GM12878 (cell line): ENCODE data around the gene CD276. TPM values are rescaled to one million over a fixed set of nuclear protein-coding genes. Genes with fewer than 3 reads are reported as not detected.

Experiments used
- ATAC-seq: fragments of 200-7000 bp; cut with Tn5 transposase; 3 replicates; pipeline ENCODE4 v1.9.1; 2020; ENCODE audit warnings: mild to moderate bottlenecking, moderate library complexity
- BruUV-seq: library from RNA; stranded (reverse); fragments of 400-500 nt; replicated peaks from 2 replicates; lab custom pipeline; 2021; lab: Mats Ljungman, UMichigan
- CTCF ChIA-PET: fragments of 300-600 bp; sonication (Branson Sonifier 250); formaldehyde crosslinking; extraction: SDS; loops from one replicate; lab custom pipeline; 2021; ENCODE audit warnings: inconsistent platforms; lab: Yijun Ruan, JAX
- POLR2A ChIA-PET: fragments of 350-600 bp; formaldehyde crosslinking; extraction: SDS; loops from one replicate; lab custom pipeline; 2021; ENCODE audit warnings: inconsistent platforms; lab: Charles Lee
- RAD21 ChIA-PET: fragments of 300-600 bp; sonication (Branson Sonifier 250); formaldehyde crosslinking; loops from one replicate; lab custom pipeline; 2023; ENCODE audit warnings: antibody characterized with exemption; ENCODE audit not compliant: unreplicated experiment; lab: Charles Lee
- SMC1A ChIA-PET: fragments of 300-600 bp; sonication (Branson Sonifier 250); formaldehyde crosslinking; loops from one replicate; lab custom pipeline; 2023; ENCODE audit not compliant: unreplicated experiment, uncharacterized antibody; lab: Charles Lee
- DNase-seq: peaks from one replicate; pipeline ENCODE4 v3.0.0-alpha.2; 2011; ENCODE audit warnings: low read depth, low spot score
- FAIRE-seq: peaks from 3 replicates; lab custom pipeline; 2011; peaks lifted over from hg19 to GRCh38; lab: Jason Lieb, UNC
- H2AFZ ChIP-seq: 2 replicates; pipeline ENCODE4 v1.6.0; 2011; ENCODE audit warnings: low read depth, low read length, control low read depth; ENCODE audit not compliant: control insufficient read depth
- H3K27ac ChIP-seq: 2 replicates; pipeline ENCODE4 v1.5.1; 2011; ENCODE audit warnings: control low read depth; ENCODE audit not compliant: control insufficient read depth, insufficient read depth
- H3K27me3 ChIP-seq, 2 experiments: replicated peaks in 1 of 2; 2 replicates each; pipeline versions ENCODE4 v1.6.0 to v1.6.1; 2011; ENCODE audit warnings: low read length in 1 of 2; ENCODE audit not compliant: control insufficient read depth in 2 of 2, insufficient read depth in 2 of 2
- H3K36me3 ChIP-seq, 2 experiments: 2 replicates each; pipeline ENCODE4 v1.5.1; 2011; ENCODE audit warnings: low read length in 1 of 2; ENCODE audit not compliant: control insufficient read depth in 2 of 2, insufficient read depth in 2 of 2
- H3K4me1 ChIP-seq: 2 replicates; pipeline ENCODE4 v1.6.1; 2011; ENCODE audit warnings: mild to moderate bottlenecking, low read length, moderate library complexity, mixed read lengths; ENCODE audit not compliant: control insufficient read depth, insufficient read depth
- H3K4me2 ChIP-seq: 2 replicates; pipeline ENCODE4 v1.6.0; 2011; ENCODE audit warnings: control low read depth; ENCODE audit not compliant: control insufficient read depth, insufficient read depth
- H3K4me3 ChIP-seq: fragments of 200-600 bp; sonication (generic); 2 replicates; pipeline ENCODE4 v1.5.1; 2016
- H3K79me2 ChIP-seq: 2 replicates; pipeline ENCODE4 v1.6.0; 2011; ENCODE audit warnings: low read length; ENCODE audit not compliant: control insufficient read depth, insufficient read depth
- H3K9ac ChIP-seq: 2 replicates; pipeline ENCODE4 v1.8.0; 2011; ENCODE audit warnings: low read length, control low read depth, mixed read lengths; ENCODE audit not compliant: control insufficient read depth, insufficient read depth
- H3K9me3 ChIP-seq: replicated peaks from 3 replicates; pipeline ENCODE4 v1.5.1; 2011; ENCODE audit warnings: mild to moderate bottlenecking, low read length; ENCODE audit not compliant: control insufficient read depth, insufficient read depth
- H4K20me1 ChIP-seq: 2 replicates; pipeline ENCODE4 v1.6.0; 2011; ENCODE audit not compliant: control insufficient read depth, insufficient read depth
- CHD1 ChIP-seq: IDR thresholded peaks from 2 replicates; pipeline ENCODE4 v1.6.1; 2012; ENCODE audit warnings: low read depth, low read length, improper control_type of control experiment
- CHD2 ChIP-seq: IDR thresholded peaks from 2 replicates; pipeline ENCODE4 v1.6.1; 2011; ENCODE audit warnings: low read depth, low read length, improper control_type of control experiment, borderline replicate concordance
- ESRRA ChIP-seq: IDR thresholded peaks from 2 replicates; pipeline ENCODE4 v1.6.1; 2012; ENCODE audit warnings: mild to moderate bottlenecking, low read length, improper control_type of control experiment
- HDGF ChIP-seq: fragments of 450-650 bp; IDR thresholded peaks from 2 replicates; pipeline ENCODE4 v1.6.1; 2016; ENCODE audit warnings: antibody characterized with exemption
- KAT2A ChIP-seq: conservative IDR thresholded peaks from 2 replicates; pipeline ENCODE4 v1.6.1; 2011; ENCODE audit warnings: low read depth, low read length; ENCODE audit not compliant: control insufficient read depth
- KDM1A ChIP-seq: fragments of 200-600 bp; sonication (generic); IDR thresholded peaks from 2 replicates; pipeline ENCODE4 v1.6.1; 2016; ENCODE audit warnings: borderline replicate concordance
- MXI1 ChIP-seq: fragments of 150-350 bp; IDR thresholded peaks from 2 replicates; pipeline ENCODE4 v1.6.1; 2011; ENCODE audit warnings: low read depth, mild to moderate bottlenecking, inconsistent platforms, low read length, improper control_type of control experiment
- PAX8 ChIP-seq: fragments of 450-650 bp; IDR thresholded peaks from 2 replicates; pipeline ENCODE4 v1.6.1; 2017; ENCODE audit warnings: mild to moderate bottlenecking, moderate library complexity
- POLR2AphosphoS2 ChIP-seq: IDR thresholded peaks from 2 replicates; pipeline ENCODE4 v1.6.1; 2011; ENCODE audit warnings: low read depth, mild to moderate bottlenecking, low read length, improper control_type of control experiment, moderate library complexity
- RB1 ChIP-seq: fragments of 450-650 bp; formaldehyde crosslinking; IDR thresholded peaks from 2 replicates; pipeline ENCODE4 v1.6.1; 2017; ENCODE audit warnings: mild to moderate bottlenecking, borderline replicate concordance
- SUZ12 ChIP-seq: fragments of 200-600 bp; sonication (generic); IDR thresholded peaks from one replicate; pipeline ENCODE4 v1.6.1; 2018; ENCODE audit warnings: antibody characterized with exemption, mild to moderate bottlenecking; ENCODE audit not compliant: unreplicated experiment
- TCF12 ChIP-seq: IDR thresholded peaks from 2 replicates; pipeline ENCODE4 v1.6.1; 2011; ENCODE audit warnings: low read depth, mild to moderate bottlenecking, low read length
- ZNF274 ChIP-seq: IDR thresholded peaks from one replicate; pipeline ENCODE4 v1.8.0; 2011; ENCODE audit not compliant: insufficient read length, insufficient read depth
- WGBS: methylation state at CpG from one replicate; pipeline ENCODE4 v1.1.6; 2016; ENCODE audit warnings: low lambda C conversion rate; ENCODE audit not compliant: insufficient replicate concordance, insufficient coverage; ENCODE audit errors: missing lambda C conversion rate; 5-methylcytosine and 5-hydroxymethylcytosine counted together
- in situ Hi-C: fragments of 300-500 bp; cut with MboI; formaldehyde crosslinking; loops from 9 replicates; pipeline ENCODE4 v1.14.3; 2018; ENCODE audit warnings: mixed read lengths
- intact Hi-C: fragments of 100-400 bp; cut with micrococcal nuclease; formaldehyde crosslinking; loops from one replicate; pipeline ENCODE4 v1.14.2; 2022; ENCODE audit not compliant: unreplicated experiment
- polyA plus RNA-seq, 11 experiments: library from polyadenylated mRNA; depleted of rRNA in 4 of 11; unstranded in 6 of 11; stranded (reverse) in 5 of 11; fragments of >200 nt; fragmentation: Nextera tagmentation in 4 of 11; fragmentation: Illumina TruSeq in 1 of 11; extraction: Ambion mirVana in 4 of 11; extraction: Trizol in 1 of 11; gene quantifications; 1 replicate in 1 of 11; 2 replicates in 10 of 11; pipeline versions ENCODE4 v1.2.1 to v1.2.3, GENCODE V29; 2011 to 2016; ENCODE audit warnings: inconsistent platforms in 2 of 11, missing spikeins in 2 of 11, low read depth in 1 of 11
- total RNA-seq, 4 experiments: library from RNA; depleted of rRNA in 3 of 4; stranded (reverse); fragments of >200 nt in 3 of 4; fragmentation: Illumina TruSeq in 1 of 4; extraction: Trizol in 1 of 4; gene quantifications; 2 replicates each; pipeline versions ENCODE4 v1.2.1 to v1.2.3, GENCODE V29; 2013 to 2021
- TF ChIP-seq, protein P1 (sequence below), 3 experiments: IDR thresholded peaks in 2 of 3; conservative IDR thresholded peaks in 1 of 3; 2 replicates each; pipeline ENCODE4 v1.5.1; 2011; ENCODE audit warnings: low read depth in 3 of 3, low read length in 3 of 3, mild to moderate bottlenecking in 3 of 3, control low read depth in 2 of 3, moderate library complexity in 2 of 3, inconsistent platforms in 1 of 3, mixed read lengths in 1 of 3; ENCODE audit not compliant: control insufficient read depth in 2 of 3, insufficient read depth in 1 of 3; ENCODE audit errors: extremely low read depth in 1 of 3
- TF ChIP-seq, protein P2 (sequence below): fragments of 450-650 bp; IDR thresholded peaks from 2 replicates; pipeline ENCODE4 v1.6.1; 2016; ENCODE audit warnings: mild to moderate bottlenecking, moderate library complexity, borderline replicate concordance
- TF ChIP-seq, protein P3 (sequence below): fragments of 150-350 bp; IDR thresholded peaks from 2 replicates; pipeline ENCODE4 v1.6.1; 2016; ENCODE audit warnings: low read depth, low read length

The CD276 gene
- total and polyA plus RNA-seq, 10 of the 15 experiments (the other 5 are each of a cell fraction or from before 2014, with no cell fraction given): 0.11 to 3.0 (median 1.2) TPM

DNA sequence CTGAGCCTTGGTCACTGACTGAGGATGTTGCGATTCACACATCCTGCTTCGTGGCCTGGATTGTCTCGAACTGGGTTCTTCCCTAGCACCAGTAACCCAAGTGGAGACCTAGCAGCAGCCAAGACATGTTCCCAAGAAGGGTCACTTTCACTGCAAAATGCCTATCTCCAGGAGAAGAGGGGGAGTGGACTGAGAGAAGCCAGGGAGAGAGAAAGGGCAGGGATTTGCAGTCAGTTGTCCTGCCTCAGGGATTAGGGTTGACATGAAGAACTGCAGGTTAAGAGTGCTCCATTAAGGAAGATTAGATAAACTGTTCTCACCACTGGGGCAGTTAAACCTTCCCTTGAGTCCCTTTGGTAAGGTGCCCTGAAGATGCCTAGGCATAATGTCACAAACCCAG, 5.7 kb upstream of the CD276 start:
- H3K36me3 ChIP-seq: no peaks in the 10 kb centered on the region
- CTCF ChIA-PET: interaction anchor here (1.1 to 3.7 kb wide), 9 partner anchors 8 to 61 kb away, joined by 4 to 103 read pairs (median 9); partner anchors contain the start of gene NPTN
- DNase-seq (no peak), ATAC-seq (no peak), FAIRE-seq (no peak)
- no peaks in the 10 kb centered on the region for H3K9me3 ChIP-seq
- no peaks in the 10 kb centered on the region for H3K79me2 ChIP-seq
- SMC1A ChIA-PET: interaction anchor here (1.6 to 6.1 kb wide), 3 partner anchors 11 to 23 kb away, joined by 3 to 45 read pairs (median 4); no protein-coding TSS in a partner anchor
- H2AFZ ChIP-seq: no peak overlapping the region
- H3K27me3 ChIP-seq: peaks cover 0 to 3% of the 10 kb centered on the region in 2 experiments; a peak in 2 of 4 replicates
- H3K27ac ChIP-seq: no peak overlapping the region
- H3K9ac ChIP-seq: no peak overlapping the region
- no peak overlapping the region for H3K4me3 ChIP-seq
- no peaks in the 10 kb centered on the region for H3K4me1 ChIP-seq
- POLR2A ChIA-PET: no interaction called here
- no peaks in the 10 kb centered on the region for H4K20me1 ChIP-seq
- 36% methylated on average over 3 of the region's 3 CpGs for WGBS
- in situ Hi-C loops (no loop called here), intact Hi-C loops (no loop called here)
- no peak overlapping the region for H3K4me2 ChIP-seq
- no TSS peak for BruUV-seq
- RAD21 ChIA-PET: interaction anchor here (0.6 to 1.9 kb wide), 2 partner anchors 22 to 27 kb away, joined by 3 to 19 read pairs; no protein-coding TSS in a partner anchor
- TF ChIP-seq RB1 (no peak), PAX8 (no peak), POLR2AphosphoS2 (no peak), ESRRA (no peak), ZNF274 (no peak), TCF12 (no peak), KDM1A (no peak), SUZ12 (no peak), HDGF (no peak), CHD2 (no peak), KAT2A (no peak), CHD1 (no peak), MXI1 (no peak)
- TF ChIP-seq, protein P1, sequence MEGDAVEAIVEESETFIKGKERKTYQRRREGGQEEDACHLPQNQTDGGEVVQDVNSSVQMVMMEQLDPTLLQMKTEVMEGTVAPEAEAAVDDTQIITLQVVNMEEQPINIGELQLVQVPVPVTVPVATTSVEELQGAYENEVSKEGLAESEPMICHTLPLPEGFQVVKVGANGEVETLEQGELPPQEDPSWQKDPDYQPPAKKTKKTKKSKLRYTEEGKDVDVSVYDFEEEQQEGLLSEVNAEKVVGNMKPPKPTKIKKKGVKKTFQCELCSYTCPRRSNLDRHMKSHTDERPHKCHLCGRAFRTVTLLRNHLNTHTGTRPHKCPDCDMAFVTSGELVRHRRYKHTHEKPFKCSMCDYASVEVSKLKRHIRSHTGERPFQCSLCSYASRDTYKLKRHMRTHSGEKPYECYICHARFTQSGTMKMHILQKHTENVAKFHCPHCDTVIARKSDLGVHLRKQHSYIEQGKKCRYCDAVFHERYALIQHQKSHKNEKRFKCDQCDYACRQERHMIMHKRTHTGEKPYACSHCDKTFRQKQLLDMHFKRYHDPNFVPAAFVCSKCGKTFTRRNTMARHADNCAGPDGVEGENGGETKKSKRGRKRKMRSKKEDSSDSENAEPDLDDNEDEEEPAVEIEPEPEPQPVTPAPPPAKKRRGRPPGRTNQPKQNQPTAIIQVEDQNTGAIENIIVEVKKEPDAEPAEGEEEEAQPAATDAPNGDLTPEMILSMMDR (IDR thresholded peaks at IDR 0.05 in 2 of 3, conservative IDR thresholded peaks at IDR 0.05 in 1 of 3; ENCODE audit: control insufficient read depth in 2 of 3, extremely low read depth in 1 of 3, insufficient read depth in 1 of 3, low read depth in 3 of 3, low read length in 3 of 3): no peak
- TF ChIP-seq, protein P2, sequence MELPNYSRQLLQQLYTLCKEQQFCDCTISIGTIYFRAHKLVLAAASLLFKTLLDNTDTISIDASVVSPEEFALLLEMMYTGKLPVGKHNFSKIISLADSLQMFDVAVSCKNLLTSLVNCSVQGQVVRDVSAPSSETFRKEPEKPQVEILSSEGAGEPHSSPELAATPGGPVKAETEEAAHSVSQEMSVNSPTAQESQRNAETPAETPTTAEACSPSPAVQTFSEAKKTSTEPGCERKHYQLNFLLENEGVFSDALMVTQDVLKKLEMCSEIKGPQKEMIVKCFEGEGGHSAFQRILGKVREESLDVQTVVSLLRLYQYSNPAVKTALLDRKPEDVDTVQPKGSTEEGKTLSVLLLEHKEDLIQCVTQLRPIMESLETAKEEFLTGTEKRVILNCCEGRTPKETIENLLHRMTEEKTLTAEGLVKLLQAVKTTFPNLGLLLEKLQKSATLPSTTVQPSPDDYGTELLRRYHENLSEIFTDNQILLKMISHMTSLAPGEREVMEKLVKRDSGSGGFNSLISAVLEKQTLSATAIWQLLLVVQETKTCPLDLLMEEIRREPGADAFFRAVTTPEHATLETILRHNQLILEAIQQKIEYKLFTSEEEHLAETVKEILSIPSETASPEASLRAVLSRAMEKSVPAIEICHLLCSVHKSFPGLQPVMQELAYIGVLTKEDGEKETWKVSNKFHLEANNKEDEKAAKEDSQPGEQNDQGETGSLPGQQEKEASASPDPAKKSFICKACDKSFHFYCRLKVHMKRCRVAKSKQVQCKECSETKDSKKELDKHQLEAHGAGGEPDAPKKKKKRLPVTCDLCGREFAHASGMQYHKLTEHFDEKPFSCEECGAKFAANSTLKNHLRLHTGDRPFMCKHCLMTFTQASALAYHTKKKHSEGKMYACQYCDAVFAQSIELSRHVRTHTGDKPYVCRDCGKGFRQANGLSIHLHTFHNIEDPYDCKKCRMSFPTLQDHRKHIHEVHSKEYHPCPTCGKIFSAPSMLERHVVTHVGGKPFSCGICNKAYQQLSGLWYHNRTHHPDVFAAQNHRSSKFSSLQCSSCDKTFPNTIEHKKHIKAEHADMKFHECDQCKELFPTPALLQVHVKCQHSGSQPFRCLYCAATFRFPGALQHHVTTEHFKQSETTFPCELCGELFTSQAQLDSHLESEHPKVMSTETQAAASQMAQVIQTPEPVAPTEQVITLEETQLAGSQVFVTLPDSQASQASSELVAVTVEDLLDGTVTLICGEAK: no peak
- TF ChIP-seq, protein P3, sequence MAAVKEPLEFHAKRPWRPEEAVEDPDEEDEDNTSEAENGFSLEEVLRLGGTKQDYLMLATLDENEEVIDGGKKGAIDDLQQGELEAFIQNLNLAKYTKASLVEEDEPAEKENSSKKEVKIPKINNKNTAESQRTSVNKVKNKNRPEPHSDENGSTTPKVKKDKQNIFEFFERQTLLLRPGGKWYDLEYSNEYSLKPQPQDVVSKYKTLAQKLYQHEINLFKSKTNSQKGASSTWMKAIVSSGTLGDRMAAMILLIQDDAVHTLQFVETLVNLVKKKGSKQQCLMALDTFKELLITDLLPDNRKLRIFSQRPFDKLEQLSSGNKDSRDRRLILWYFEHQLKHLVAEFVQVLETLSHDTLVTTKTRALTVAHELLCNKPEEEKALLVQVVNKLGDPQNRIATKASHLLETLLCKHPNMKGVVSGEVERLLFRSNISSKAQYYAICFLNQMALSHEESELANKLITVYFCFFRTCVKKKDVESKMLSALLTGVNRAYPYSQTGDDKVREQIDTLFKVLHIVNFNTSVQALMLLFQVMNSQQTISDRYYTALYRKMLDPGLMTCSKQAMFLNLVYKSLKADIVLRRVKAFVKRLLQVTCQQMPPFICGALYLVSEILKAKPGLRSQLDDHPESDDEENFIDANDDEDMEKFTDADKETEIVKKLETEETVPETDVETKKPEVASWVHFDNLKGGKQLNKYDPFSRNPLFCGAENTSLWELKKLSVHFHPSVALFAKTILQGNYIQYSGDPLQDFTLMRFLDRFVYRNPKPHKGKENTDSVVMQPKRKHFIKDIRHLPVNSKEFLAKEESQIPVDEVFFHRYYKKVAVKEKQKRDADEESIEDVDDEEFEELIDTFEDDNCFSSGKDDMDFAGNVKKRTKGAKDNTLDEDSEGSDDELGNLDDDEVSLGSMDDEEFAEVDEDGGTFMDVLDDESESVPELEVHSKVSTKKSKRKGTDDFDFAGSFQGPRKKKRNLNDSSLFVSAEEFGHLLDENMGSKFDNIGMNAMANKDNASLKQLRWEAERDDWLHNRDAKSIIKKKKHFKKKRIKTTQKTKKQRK: no peak
